Peyer's patch (tissue), 4 donors: ENCODE results near the gene MPPED2.

Experiments used
- POLR2A ChIP-seq, 2 donors: fragments of 450-650 bp; IDR thresholded peaks; one replicate each; pipeline ENCODE4 v1.5.1; 2017; ENCODE audit warnings: antibody characterized with exemption in 2 of 2, mild to moderate bottlenecking in 2 of 2, moderate library complexity in 2 of 2
- TF ChIP-seq, protein P1 (sequence below), 6 experiments: fragments of 450-650 bp in 4 of 6; fragments of 200-600 bp in 2 of 6; sonication (generic) in 1 of 6; IDR thresholded peaks; one replicate each; pipeline ENCODE4 v1.5.1; 2017 to 2019; ENCODE audit warnings: antibody characterized with exemption in 6 of 6, mild to moderate bottlenecking in 3 of 6, moderate library complexity in 1 of 6

DNA sequence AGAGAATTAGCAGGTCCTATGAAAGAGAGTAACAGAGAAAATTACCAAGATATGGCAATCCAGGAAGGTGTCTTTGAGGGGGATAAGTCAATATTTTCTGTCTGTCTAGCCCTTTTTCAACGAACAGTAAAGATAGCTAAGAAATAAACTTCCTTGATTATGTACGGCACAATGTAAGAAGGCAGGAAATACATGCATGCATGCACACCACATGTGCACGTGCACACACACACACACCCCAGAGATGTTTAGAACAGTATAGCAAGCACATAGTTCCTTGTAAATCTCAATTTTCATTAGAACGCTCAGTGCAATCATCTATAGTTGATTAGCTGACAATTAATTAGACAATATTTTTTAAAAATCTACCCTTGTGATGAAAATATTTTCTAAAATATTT, 74.7 kb downstream of the MPPED2 start:
- no peak for TF ChIP-seq POLR2A (IDR thresholded peaks at IDR 0.05)
- TF ChIP-seq, protein P1, sequence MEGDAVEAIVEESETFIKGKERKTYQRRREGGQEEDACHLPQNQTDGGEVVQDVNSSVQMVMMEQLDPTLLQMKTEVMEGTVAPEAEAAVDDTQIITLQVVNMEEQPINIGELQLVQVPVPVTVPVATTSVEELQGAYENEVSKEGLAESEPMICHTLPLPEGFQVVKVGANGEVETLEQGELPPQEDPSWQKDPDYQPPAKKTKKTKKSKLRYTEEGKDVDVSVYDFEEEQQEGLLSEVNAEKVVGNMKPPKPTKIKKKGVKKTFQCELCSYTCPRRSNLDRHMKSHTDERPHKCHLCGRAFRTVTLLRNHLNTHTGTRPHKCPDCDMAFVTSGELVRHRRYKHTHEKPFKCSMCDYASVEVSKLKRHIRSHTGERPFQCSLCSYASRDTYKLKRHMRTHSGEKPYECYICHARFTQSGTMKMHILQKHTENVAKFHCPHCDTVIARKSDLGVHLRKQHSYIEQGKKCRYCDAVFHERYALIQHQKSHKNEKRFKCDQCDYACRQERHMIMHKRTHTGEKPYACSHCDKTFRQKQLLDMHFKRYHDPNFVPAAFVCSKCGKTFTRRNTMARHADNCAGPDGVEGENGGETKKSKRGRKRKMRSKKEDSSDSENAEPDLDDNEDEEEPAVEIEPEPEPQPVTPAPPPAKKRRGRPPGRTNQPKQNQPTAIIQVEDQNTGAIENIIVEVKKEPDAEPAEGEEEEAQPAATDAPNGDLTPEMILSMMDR (IDR thresholded peaks at IDR 0.05): no peak
